Vagina (tissue), 2 donors: ENCODE results near the gene MYO3B.

Source experiments
- CTCF ChIP-seq, 3 experiments: fragments of 450-650 bp in 2 of 3; fragments of 200-600 bp in 1 of 3; sonication (generic) in 1 of 3; IDR thresholded peaks; one replicate each; pipeline ENCODE4 v1.5.1; 2017 to 2019; ENCODE audit warnings: antibody characterized with exemption in 3 of 3, mild to moderate bottlenecking in 2 of 3, moderate library complexity in 2 of 3
- POLR2A ChIP-seq, 2 donors: fragments of 450-650 bp; IDR thresholded peaks; one replicate each; pipeline ENCODE4 v1.6.1; 2017; ENCODE audit warnings: antibody characterized with exemption in 2 of 2, mild to moderate bottlenecking in 2 of 2, moderate library complexity in 2 of 2
- POLR2AphosphoS5 ChIP-seq, 2 donors: sonication (generic); formaldehyde crosslinking; IDR thresholded peaks; one replicate each; pipeline ENCODE4 v1.9.0; 2017; ENCODE audit warnings: antibody characterized with exemption in 2 of 2, mild to moderate bottlenecking in 2 of 2, low read depth in 1 of 2; ENCODE audit not compliant: insufficient read depth in 1 of 2

DNA sequence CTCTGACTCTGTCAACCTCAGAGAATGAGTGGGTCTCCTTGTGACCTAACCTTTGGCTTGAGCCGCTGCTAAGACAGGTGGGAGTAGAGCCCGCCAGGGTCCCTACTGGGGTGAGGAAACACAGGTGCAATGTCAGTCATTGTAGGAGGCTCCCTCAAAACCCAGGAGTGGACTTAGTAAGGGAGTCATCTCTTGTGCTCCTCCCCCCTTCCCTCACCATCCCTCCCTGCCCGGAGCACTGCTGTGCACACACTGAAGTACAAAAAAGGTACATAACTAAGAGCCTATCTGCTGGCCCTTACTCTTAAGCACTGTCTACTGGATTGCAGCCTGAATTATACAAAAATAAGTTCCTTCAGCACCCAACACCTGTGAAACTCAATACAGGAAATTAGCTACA lies 77.2 kb downstream of the MYO3B start:
- no peak for TF ChIP-seq CTCF (IDR thresholded peaks at IDR 0.05)
- TF ChIP-seq POLR2AphosphoS5 (IDR thresholded peaks at IDR 0.05; ENCODE audit: insufficient read depth in 1 of 2, low read depth in 1 of 2): no peak
- TF ChIP-seq POLR2A (IDR thresholded peaks at IDR 0.05): no peak
